HEK293T (cell line): Measurements from ENCODE around the gene VPS18.

Source experiments
- CTCF ChIA-PET: fragments of 350-600 bp; formaldehyde crosslinking; extraction: SDS; loops from one replicate; lab custom pipeline; 2021; ENCODE audit warnings: antibody characterized with exemption, inconsistent platforms; lab: Yijun Ruan, JAX
- POLR2A ChIA-PET: fragments of 350-600 bp; formaldehyde crosslinking; extraction: SDS; loops from one replicate; lab custom pipeline; 2020; ENCODE audit warnings: antibody characterized with exemption, inconsistent platforms; lab: Yijun Ruan, JAX
- DNase-seq: peaks from one replicate; pipeline ENCODE4 v3.0.0; 2012; ENCODE audit warnings: mixed read lengths; ENCODE audit errors: extremely low spot score
- ARNT ChIP-seq: fragments of 450-650 bp; IDR thresholded peaks from 2 replicates; pipeline ENCODE4 v1.6.1; 2017; ENCODE audit warnings: mild to moderate bottlenecking
- BHLHE40 ChIP-seq: fragments of 450-650 bp; IDR thresholded peaks from 2 replicates; pipeline ENCODE4 v1.6.1; 2016; ENCODE audit warnings: mild to moderate bottlenecking, moderate library complexity, borderline replicate concordance
- CTBP1 ChIP-seq: fragments of 450-650 bp; IDR thresholded peaks from 2 replicates; pipeline ENCODE4 v1.6.1; 2016; ENCODE audit warnings: borderline replicate concordance
- ELF4 ChIP-seq: fragments of 450-650 bp; IDR thresholded peaks from 2 replicates; pipeline ENCODE4 v1.6.1; 2017; ENCODE audit warnings: antibody characterized with exemption
- FOXA1 ChIP-seq: fragments of 450-650 bp; IDR thresholded peaks from 2 replicates; pipeline ENCODE4 v1.6.1; 2016; ENCODE audit warnings: mild to moderate bottlenecking
- FOXK2 ChIP-seq: fragments of 450-650 bp; IDR thresholded peaks from 2 replicates; pipeline ENCODE4 v1.6.1; 2016; ENCODE audit warnings: mild to moderate bottlenecking
- FOXM1 ChIP-seq: fragments of 450-650 bp; IDR thresholded peaks from 2 replicates; pipeline ENCODE4 v1.6.1; 2017; ENCODE audit warnings: mild to moderate bottlenecking, borderline replicate concordance
- HDGF ChIP-seq: fragments of 450-650 bp; IDR thresholded peaks from 2 replicates; pipeline ENCODE4 v1.6.1; 2017; ENCODE audit warnings: antibody characterized with exemption, borderline replicate concordance
- L3MBTL2 ChIP-seq: fragments of 450-650 bp; conservative IDR thresholded peaks from 2 replicates; pipeline ENCODE4 v1.6.1; 2016; ENCODE audit warnings: mild to moderate bottlenecking
- LEF1 ChIP-seq: fragments of 450-650 bp; IDR thresholded peaks from 2 replicates; pipeline ENCODE4 v1.6.1; 2017; ENCODE audit warnings: mild to moderate bottlenecking, borderline replicate concordance
- NFRKB ChIP-seq: fragments of 450-650 bp; IDR thresholded peaks from 2 replicates; pipeline ENCODE4 v1.6.1; 2016; ENCODE audit warnings: mild to moderate bottlenecking, moderate library complexity
- PKNOX1 ChIP-seq: fragments of 450-650 bp; IDR thresholded peaks from 2 replicates; pipeline ENCODE4 v1.6.1; 2016
- SP1 ChIP-seq: fragments of 450-650 bp; IDR thresholded peaks from 2 replicates; pipeline ENCODE4 v1.6.1; 2017
- SUZ12 ChIP-seq: fragments of 450-650 bp; IDR thresholded peaks from 2 replicates; pipeline ENCODE4 v1.6.1; 2016; ENCODE audit warnings: mild to moderate bottlenecking
- TARDBP ChIP-seq: fragments of 450-650 bp; IDR thresholded peaks from 2 replicates; pipeline ENCODE4 v1.6.1; 2016
- ZNF384 ChIP-seq: fragments of 450-650 bp; IDR thresholded peaks from 2 replicates; pipeline ENCODE4 v1.6.1; 2016

The VPS18 gene

DNA sequence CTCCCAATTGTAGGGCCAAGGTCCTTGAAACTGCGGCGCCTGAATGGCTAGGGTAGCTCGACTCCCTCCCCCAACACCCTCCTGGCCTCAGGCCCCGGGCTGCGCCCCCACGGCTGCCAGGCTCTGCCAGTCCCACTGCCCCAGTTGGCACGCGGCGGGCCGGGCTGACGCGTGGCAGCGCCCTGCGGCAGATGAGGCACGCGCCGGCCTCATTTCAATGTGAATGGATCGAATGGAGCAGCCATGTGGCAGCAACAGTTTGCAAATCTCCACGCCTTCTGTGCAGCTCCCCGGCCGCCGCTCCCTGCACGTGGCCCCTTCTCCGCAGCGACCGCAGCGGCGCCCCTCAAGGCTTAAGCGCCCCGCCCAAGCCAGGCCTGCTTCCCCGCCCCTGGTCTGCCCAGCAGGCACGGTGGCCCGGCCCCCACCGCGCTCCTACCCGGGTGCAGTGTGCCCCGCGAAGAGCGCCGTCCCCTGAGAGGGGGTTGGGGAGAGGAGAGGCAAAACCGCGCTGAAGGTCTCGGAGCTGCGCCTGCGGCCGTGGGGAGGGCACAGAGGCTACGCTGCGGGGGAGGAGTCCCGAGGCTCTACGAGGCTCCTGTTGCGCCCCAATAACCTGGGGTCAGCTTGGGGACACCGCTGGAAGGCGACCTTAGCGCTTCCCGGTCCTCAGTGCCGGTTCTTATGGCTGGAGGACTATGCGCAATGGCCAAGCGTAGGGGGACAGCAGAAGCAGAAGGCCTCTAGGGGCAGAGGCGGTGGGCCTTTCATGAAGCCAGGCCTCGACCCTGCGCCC lies 31.8 kb downstream of the VPS18 start:
- ChIA-PET CTCF (no interaction called here), POLR2A (no interaction called here)
- no peak for TF ChIP-seq ARNT
- no peak for TF ChIP-seq HDGF
- no peak for TF ChIP-seq BHLHE40
- TF ChIP-seq NFRKB: no peak
- no peak for TF ChIP-seq SUZ12
- no peak for TF ChIP-seq PKNOX1
- TF ChIP-seq ELF4: no peak
- no peak for TF ChIP-seq CTBP1
- TF ChIP-seq LEF1: no peak
- no peak for TF ChIP-seq L3MBTL2
- no peak for TF ChIP-seq FOXK2
- TF ChIP-seq SP1: no peak
- no peak for TF ChIP-seq FOXM1
- no peak for TF ChIP-seq ZNF384
- no peak for TF ChIP-seq TARDBP
- no peak for TF ChIP-seq FOXA1
- no peak for DNase-seq

GRCh38 chr15:40926659-40927494 lies 32.6 kb downstream of the VPS18 start:
- TF ChIP-seq FOXA1 (no peak), PKNOX1 (no peak)
- ChIA-PET CTCF (no interaction called here), POLR2A (interaction anchor here (1.9 to 2.6 kb wide), 2 partner anchors 27 to 30 kb away, joined by 7 to 22 read pairs; partner anchors contain the start of gene CHAC1)
- no peak for DNase-seq

DNA sequence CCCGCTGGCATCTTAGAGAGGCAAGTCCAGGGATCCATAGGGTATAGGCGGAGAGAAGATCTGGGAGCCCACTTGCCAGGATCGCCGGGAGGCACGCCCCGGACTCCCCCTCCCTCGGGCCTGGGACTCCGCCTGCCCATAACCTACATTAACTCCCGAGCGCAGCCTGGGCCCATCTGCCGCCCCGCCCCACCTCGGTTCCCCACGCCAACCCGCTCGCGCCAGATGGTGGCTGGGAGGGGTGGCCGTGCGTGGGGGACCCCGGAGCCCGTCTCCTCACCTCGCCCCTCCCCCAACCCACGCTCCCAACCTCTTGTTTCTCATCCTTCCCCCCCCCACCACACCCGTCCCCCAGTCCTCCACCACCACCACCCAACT lies 33.2 kb downstream of the VPS18 start:
- no peak for DNase-seq
- TF ChIP-seq NFRKB: no peak
- TF ChIP-seq BHLHE40: no peak
- no peak for TF ChIP-seq FOXK2
- no peak for TF ChIP-seq SP1
- no peak for TF ChIP-seq ARNT
- TF ChIP-seq TARDBP: no peak
- no peak for TF ChIP-seq L3MBTL2
- TF ChIP-seq ELF4: no peak
- TF ChIP-seq FOXM1: no peak
- TF ChIP-seq ZNF384: no peak
- no peak for TF ChIP-seq CTBP1
- TF ChIP-seq HDGF: no peak
- TF ChIP-seq PKNOX1: no peak
- no peak for TF ChIP-seq SUZ12
- no peak for TF ChIP-seq FOXA1
- TF ChIP-seq LEF1: no peak
- ChIA-PET CTCF (no interaction called here), POLR2A (interaction anchor here (1.9 to 2.6 kb wide), 3 partner anchors 14 to 30 kb away, joined by 7 to 22 read pairs (median 9); partner anchors contain the start of gene CHAC1)

GRCh38 chr15:40927873-40928806 lies 33.9 kb downstream of the VPS18 start:
- TF ChIP-seq SP1 (no peak), FOXA1 (no peak), NFRKB (no peak), L3MBTL2 (no peak)
- no peak for DNase-seq
- ChIA-PET CTCF (interaction anchor here (0.7 to 2.3 kb wide), 4 partner anchors 8 to 23 kb away, joined by 3 to 14 read pairs (median 3); no protein-coding TSS in a partner anchor), POLR2A (interaction anchor here (1.9 to 2.6 kb wide), 3 partner anchors 13 to 29 kb away, joined by 7 to 22 read pairs (median 9); partner anchors contain the start of gene CHAC1)

DNA sequence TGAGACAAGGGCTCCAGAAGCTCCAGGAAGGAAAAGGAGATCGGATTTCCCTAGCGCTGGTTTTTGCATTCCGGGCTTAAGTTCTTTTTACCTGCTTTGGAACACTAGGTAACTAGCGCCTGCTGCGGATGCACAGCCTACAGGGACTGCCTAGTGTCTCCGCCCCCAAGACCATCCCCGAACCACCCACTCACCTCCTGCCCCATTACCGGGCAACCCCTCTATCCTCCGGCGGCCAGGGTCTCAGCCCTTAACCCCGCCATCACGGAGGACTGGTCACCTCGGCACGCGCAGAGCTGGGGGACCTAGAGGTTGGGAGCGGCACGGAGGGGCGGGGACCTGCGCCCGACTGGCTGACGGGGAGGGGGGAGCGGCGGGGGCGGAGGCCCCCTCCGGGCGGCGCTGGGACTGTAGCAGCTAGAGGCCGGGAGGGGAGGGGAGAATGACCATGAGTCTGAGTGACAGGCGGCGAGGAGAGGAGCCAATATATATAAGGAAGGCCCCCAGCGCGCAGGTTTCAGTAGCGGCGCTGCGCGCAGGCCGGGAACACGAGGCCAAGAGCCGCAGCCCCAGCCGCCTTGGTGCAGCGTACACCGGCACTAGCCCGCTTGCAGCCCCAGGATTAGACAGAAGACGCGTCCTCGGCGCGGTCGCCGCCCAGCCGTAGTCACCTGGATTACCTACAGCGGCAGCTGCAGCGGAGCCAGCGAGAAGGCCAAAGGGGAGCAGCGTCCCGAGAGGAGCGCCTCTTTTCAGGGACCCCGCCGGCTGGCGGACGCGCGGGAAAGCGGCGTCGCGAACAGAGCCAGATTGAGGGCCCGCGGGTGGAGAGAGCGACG lies 34.8 kb downstream of the VPS18 start, which contains the start of gene DLL4:
DLL4 (plus strand) TSS at position 520 of the 839 bp plus-strand sequence. CDS start 329 bp downstream, outside the sequence.
- TF ChIP-seq PKNOX1 (peak; percentile 95), ELF4 (no peak), L3MBTL2 (peak; percentile 84), FOXA1 (no peak)
- POLR2A ChIA-PET: interaction anchor here (1.4 to 2.6 kb wide), 4 partner anchors 9 to 28 kb away, joined by 3 to 22 read pairs (median 8); partner anchors contain the start of gene CHAC1
- CTCF ChIA-PET: interaction anchor here (0.7 to 2.3 kb wide), 4 partner anchors 9 to 852 kb away, joined by 3 to 14 read pairs (median 3); no protein-coding TSS in a partner anchor
- peak; percentile 68 for DNase-seq
